CD4-positive, alpha-beta memory T cell (primary cell): ENCODE data around the gene JDP2. TPM values are rescaled to one million over a fixed set of nuclear protein-coding genes. Genes with fewer than 3 reads are reported as not detected.

ENCODE experiments used
- CTCF ChIA-PET: fragments of 350-600 bp; sonication (Branson Sonifier 250); formaldehyde crosslinking; loops from one replicate; lab custom pipeline; 2021; ENCODE audit warnings: inconsistent platforms; ENCODE audit not compliant: partially characterized antibody; lab: Charles Lee
- POLR2A ChIA-PET: fragments of 350-600 bp; sonication (Branson Sonifier 250); formaldehyde crosslinking; loops from one replicate; lab custom pipeline; 2021; ENCODE audit not compliant: partially characterized antibody; lab: Charles Lee
- DNase-seq, 5 donors: peaks; one replicate each; pipeline versions ENCODE4 v3.0.0 to v3.0.0-alpha.2; 2020 to 2022; ENCODE audit warnings: mixed read lengths in 1 of 5
- H3K27ac ChIP-seq: one replicate; pipeline ENCODE4 v1.7.0; 2013; ENCODE audit warnings: low read depth, low read length
- H3K27me3 ChIP-seq: 2 replicates; pipeline ENCODE4 v1.7.0; 2013; ENCODE audit warnings: mild to moderate bottlenecking, low read length, moderate library complexity; ENCODE audit not compliant: insufficient read depth
- H3K36me3 ChIP-seq: 2 replicates; pipeline ENCODE4 v1.7.0; 2013; ENCODE audit warnings: mild to moderate bottlenecking, low read length, moderate library complexity; ENCODE audit not compliant: insufficient read depth
- H3K4me1 ChIP-seq: 2 replicates; pipeline ENCODE4 v1.7.0; 2013; ENCODE audit warnings: mild to moderate bottlenecking, low read length, moderate library complexity; ENCODE audit not compliant: insufficient read depth
- H3K4me3 ChIP-seq, 2 donors: one replicate each; pipeline ENCODE4 v1.7.0; 2013; ENCODE audit warnings: low read length in 2 of 2, mild to moderate bottlenecking in 1 of 2
- H3K9me3 ChIP-seq, 2 donors: one replicate each; pipeline ENCODE4 v1.7.0; 2013; ENCODE audit warnings: low read length in 2 of 2, control low read depth in 1 of 2; ENCODE audit not compliant: control insufficient read depth in 1 of 2
- H3K27ac Mint-ChIP-seq, 7 donors: one replicate each; pipeline ENCODE4 v1.8.0; 2020 to 2021; ENCODE audit warnings: mixed read lengths in 7 of 7, mild to moderate bottlenecking in 6 of 7, inconsistent platforms in 3 of 7, moderate library complexity in 3 of 7
- H3K27me3 Mint-ChIP-seq, 2 donors: one replicate each; pipeline ENCODE4 v1.8.0; 2020 to 2021; ENCODE audit warnings: mixed read lengths in 2 of 2
- H3K36me3 Mint-ChIP-seq, 2 donors: one replicate each; pipeline ENCODE4 v1.8.0; 2020 to 2021; ENCODE audit warnings: mixed read lengths in 2 of 2, inconsistent platforms in 1 of 2, mild to moderate bottlenecking in 1 of 2
- H3K4me1 Mint-ChIP-seq, 4 donors: one replicate each; pipeline ENCODE4 v1.8.0; 2020 to 2021; ENCODE audit warnings: mixed read lengths in 4 of 4, mild to moderate bottlenecking in 1 of 4
- H3K4me3 Mint-ChIP-seq, 8 donors: one replicate each; pipeline ENCODE4 v1.8.0; 2020 to 2021; ENCODE audit warnings: mixed read lengths in 8 of 8, mild to moderate bottlenecking in 7 of 8, moderate library complexity in 6 of 8, inconsistent platforms in 3 of 8
- H3K9me3 Mint-ChIP-seq, 8 donors: one replicate each; pipeline ENCODE4 v1.8.0; 2020 to 2021; ENCODE audit warnings: mixed read lengths in 8 of 8, mild to moderate bottlenecking in 5 of 8, inconsistent platforms in 3 of 8, moderate library complexity in 1 of 8
- intact Hi-C: fragments of 100-400 bp; cut with micrococcal nuclease; formaldehyde crosslinking; loops from one replicate; pipeline ENCODE4 v1.15.1; 2023
- polyA plus RNA-seq, 2 donors: library from polyadenylated mRNA; unstranded; fragments of 300-500 nt; fragmentation: Illumina TruSeq; gene quantifications; one replicate each; pipeline ENCODE4 v1.2.3, GENCODE V29; 2021
- total RNA-seq, 2 experiments: library from RNA; stranded (reverse); gene quantifications; one replicate each; pipeline ENCODE4 v1.2.3, GENCODE V29; 2021

Gene JDP2
- total and polyA plus RNA-seq, 4 experiments from 2014 or later, result 0.20 to 0.79 (median 0.78) TPM; not detected in 1

DNA sequence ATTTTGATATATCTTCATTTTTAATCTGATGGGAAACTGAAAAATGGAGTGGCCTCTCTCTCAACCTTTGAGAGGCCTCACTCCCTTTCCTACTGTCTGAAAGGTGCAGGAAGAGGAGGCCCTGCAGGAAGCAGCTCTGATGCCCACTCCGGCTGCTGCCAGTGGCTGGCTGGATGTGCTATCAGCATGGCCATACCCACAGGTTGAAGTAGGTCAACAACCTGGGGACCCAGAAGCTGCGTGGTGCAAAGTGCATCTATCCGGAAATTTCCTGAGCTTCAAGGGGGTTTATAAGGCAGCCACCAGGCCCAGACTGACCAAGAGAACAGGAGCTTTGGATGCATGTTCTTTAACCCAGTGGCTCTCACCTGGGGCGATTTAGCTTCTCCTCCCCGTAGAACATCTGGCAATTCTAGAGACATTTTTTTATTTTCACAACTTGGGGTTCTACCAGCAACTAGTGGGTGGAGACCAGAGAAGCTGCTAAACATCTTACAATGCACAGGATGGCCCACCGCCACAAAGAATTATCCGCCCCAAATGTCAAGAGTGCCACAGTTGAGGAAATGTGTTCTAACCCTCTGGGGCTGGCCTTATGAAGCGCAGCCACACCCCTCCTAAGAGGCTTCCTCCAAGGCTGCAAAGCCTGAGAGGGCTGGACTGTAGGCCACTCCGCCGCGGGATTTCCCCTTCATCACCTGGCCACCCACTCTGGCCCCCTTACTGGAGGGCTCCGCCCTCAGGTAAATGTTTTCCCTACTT, 86.3 kb downstream of the JDP2 start:
- Mint-ChIP-seq H3K4me1 (peaks cover 21 to 47% (median 30%) of the 10 kb centered on the region in 4 donors), H3K27ac (peak overlapping the region; percentile 79 to 97 (median 87)), H3K27me3 (no peaks in the 10 kb centered on the region), H3K36me3 (peaks cover 2 to 9% of the 10 kb centered on the region in 2 donors), H3K4me3 (peak overlapping the region; percentile 64 to 97 (median 93)), H3K9me3 (peaks cover 0 to 28% (median 12%) of the 10 kb centered on the region in 8 donors)
- DNase-seq, result peak; percentile 21 to 64 (median 31)
- ChIA-PET CTCF (interaction anchor here (1.1 to 8.8 kb wide), 9 partner anchors 11 to 141 kb away, joined by 3 to 105 read pairs (median 5); partner anchors contain the start of gene FLVCR2), POLR2A (interaction anchor here (1.0 to 6.9 kb wide), 13 partner anchors 11 to 255 kb away, joined by 3 to 69 read pairs (median 7); partner anchors contain the start of genes BATF, ERG28, FLVCR2 and TTLL5)
- Histone ChIP-seq H3K27ac (peak overlapping the region; percentile 73), H3K36me3 (no peaks in the 10 kb centered on the region), H3K27me3 (no peaks in the 10 kb centered on the region), H3K4me3 (no peak overlapping the region), H3K4me1 (peaks cover 29% of the 10 kb centered on the region), H3K9me3 (peaks cover 0 to 16% of the 10 kb centered on the region in 2 donors)
- intact Hi-C loops, result loop anchor here (2.0 kb wide), 1 partner anchor 147 kb away; the partner anchor contains the start of genes ERG28 and TTLL5

DNA sequence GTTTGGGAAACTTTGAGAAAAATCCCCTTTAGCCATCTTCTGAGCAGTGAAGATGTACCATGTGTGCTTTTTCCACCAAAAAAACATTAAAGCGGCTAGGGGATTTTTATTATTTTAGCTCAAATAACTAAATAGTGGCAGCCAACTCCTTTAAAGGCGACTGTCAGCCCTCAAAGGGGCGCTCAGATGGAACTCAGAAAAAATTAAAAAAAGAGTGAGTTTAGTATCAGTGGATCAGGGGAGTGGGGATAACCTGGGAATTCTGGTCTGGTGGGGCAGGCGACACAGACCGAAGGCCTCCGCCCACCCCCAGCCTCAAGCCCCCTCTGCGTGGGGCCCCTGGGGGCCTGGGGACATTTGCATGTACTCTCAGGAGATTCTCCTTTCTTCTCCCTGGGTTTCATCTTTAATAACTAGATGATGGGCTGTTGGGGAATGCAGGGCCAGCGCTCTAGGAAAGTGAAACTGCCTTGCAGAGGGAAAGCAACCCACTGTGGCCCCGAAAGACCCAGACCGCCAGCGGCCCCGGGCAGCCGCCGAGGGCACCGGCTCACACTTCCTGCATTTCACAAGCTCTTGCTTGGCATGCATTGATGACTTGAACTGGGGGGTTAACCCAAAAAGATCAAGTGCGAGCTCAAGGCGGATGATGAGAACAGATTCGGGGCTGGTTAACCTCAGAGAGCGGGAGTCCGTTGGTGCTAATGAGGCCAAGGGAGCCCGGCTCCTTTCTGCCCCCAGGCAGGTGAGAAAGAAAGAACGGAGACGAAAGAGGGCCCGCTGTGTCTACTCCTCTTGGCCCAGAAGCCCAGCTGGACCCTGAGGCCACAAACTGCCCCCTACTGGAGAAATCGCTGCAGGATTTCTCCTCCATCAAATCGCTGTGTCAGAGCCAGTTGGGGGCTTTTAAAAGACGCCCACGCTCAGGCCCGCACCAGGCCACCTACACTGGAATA, 87.1 kb downstream of the JDP2 start:
- peak overlapping the region; percentile 87 to 99 (median 97) for H3K27ac Mint-ChIP-seq
- peak overlapping the region; percentile 88 to 97 (median 94) for H3K4me3 Mint-ChIP-seq
- Histone ChIP-seq H3K4me3 (peak overlapping the region; percentile 45 to 49), H3K27ac (peak overlapping the region; percentile 73), H3K9me3 (peaks cover 0 to 16% of the 10 kb centered on the region in 2 donors), H3K4me1 (peaks cover 33% of the 10 kb centered on the region), H3K36me3 (no peaks in the 10 kb centered on the region), H3K27me3 (no peaks in the 10 kb centered on the region)
- intact Hi-C loops, result loop anchor here (2.0 kb wide), 1 partner anchor 146 kb away; the partner anchor contains the start of genes ERG28 and TTLL5
- POLR2A ChIA-PET, result interaction anchor here (0.6 to 6.9 kb wide), 21 partner anchors 10 to 1783 kb away, joined by 3 to 69 read pairs (median 4); partner anchors contain the start of genes BATF, ERG28, FLVCR2 and TMED10
- DNase-seq, result peak; percentile 59 to 70 (median 63)
- CTCF ChIA-PET, result interaction anchor here (0.6 to 8.8 kb wide), 13 partner anchors 10 to 676 kb away, joined by 3 to 105 read pairs (median 4); partner anchors contain the start of gene FLVCR2
- H3K36me3 Mint-ChIP-seq, result peaks cover 2 to 9% of the 10 kb centered on the region in 2 donors
- H3K27me3 Mint-ChIP-seq, result no peaks in the 10 kb centered on the region
- peaks cover 22 to 51% (median 33%) of the 10 kb centered on the region in 4 donors for H3K4me1 Mint-ChIP-seq
- peaks cover 0 to 24% (median 11%) of the 10 kb centered on the region in 8 donors for H3K9me3 Mint-ChIP-seq

DNA sequence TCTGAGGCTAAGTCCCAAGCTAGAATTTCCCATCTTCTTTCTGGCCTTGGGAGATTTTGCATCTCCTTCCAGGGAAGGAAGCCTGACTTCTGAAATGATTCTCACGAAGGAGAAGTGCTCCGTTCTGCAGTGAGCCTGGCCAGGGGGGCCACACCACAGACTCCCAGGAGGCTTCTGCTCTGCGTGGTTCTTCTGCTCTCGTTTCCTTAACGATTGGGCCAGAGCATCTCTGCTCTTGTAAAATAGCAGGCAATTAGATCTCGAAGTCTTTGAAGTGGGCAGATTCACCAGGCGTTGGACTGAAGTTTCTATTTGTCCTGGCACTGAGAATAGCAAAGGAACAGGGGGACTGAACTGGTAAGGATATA, 87.8 kb downstream of the JDP2 start:
- Mint-ChIP-seq H3K4me3 (peak overlapping the region; percentile 88 to 97 (median 94)), H3K9me3 (peaks cover 0 to 18% (median 10%) of the 10 kb centered on the region in 8 donors), H3K27ac (peak overlapping the region; percentile 87 to 99 (median 97)), H3K36me3 (peaks cover 2 to 9% of the 10 kb centered on the region in 2 donors), H3K4me1 (peaks cover 24 to 56% (median 37%) of the 10 kb centered on the region in 4 donors), H3K27me3 (no peaks in the 10 kb centered on the region)
- ChIA-PET POLR2A (interaction anchor here (0.6 to 6.9 kb wide), 19 partner anchors 9 to 1784 kb away, joined by 3 to 69 read pairs (median 5); partner anchors contain the start of genes BATF, ERG28 and TMED10), CTCF (interaction anchor here (0.6 to 8.8 kb wide), 11 partner anchors 24 to 676 kb away, joined by 3 to 105 read pairs (median 5); partner anchors contain the start of gene FLVCR2)
- DNase-seq, result no peak
- peaks cover 0 to 14% of the 10 kb centered on the region in 2 donors for H3K9me3 ChIP-seq
- H3K27me3 ChIP-seq, result no peaks in the 10 kb centered on the region
- no peaks in the 10 kb centered on the region for H3K36me3 ChIP-seq
- H3K4me1 ChIP-seq, result peaks cover 40% of the 10 kb centered on the region
- intact Hi-C loops, result loop anchor here (2.0 kb wide), 1 partner anchor 145 kb away; the partner anchor contains the start of genes ERG28 and TTLL5
- H3K4me3 ChIP-seq, result peak overlapping the region; percentile 45 to 49
- peak overlapping the region; percentile 73 for H3K27ac ChIP-seq

DNA sequence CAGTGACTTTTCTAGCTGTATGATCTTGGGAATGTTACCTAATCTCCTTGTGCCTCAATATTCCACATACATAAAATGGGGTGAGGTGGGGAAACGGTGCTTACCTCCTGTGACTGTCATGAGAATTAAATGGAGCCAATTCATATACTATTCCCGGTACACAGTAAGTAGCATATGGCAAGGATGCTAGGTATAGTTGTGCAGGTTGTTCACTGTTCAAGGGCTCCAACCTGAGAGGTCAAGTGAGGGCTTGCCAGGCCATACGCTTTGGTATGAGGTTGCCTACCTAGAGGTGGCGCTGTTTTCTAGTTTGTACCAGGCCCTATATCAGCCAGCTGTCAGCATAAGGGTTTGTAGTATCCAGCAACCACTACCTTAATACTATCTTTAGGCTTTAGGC, 90.8 kb downstream of the JDP2 start:
- H3K36me3 Mint-ChIP-seq, result peaks cover 0 to 9% of the 10 kb centered on the region in 2 donors
- intact Hi-C loops, result loop anchor here (1.0 kb wide), 1 partner anchor 43 kb away; no protein-coding TSS in a partner anchor
- H3K27ac Mint-ChIP-seq, result peak overlapping the region in 2 of 7 donors; percentile 35 to 59

DNA sequence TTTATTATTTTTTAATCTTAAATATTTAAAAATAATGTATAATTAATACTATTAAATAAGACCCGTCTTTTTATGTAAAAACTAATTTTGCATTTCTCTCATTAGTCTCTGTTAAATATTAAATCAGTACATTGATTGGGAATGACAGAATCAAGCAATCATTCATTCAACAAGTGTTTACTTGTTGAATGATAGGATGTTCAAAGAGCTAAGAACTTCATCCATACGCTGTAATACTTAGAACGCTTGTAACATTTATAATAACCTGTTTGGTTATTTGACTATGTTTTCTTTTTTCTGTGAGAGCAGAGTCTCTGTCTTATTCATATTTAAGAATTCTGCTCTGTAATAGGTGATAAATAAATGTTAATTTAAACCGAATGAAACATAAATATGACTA, 91.6 kb downstream of the JDP2 start:
- Mint-ChIP-seq H3K27me3 (no peaks in the 10 kb centered on the region), H3K4me1 (peaks cover 40 to 83% (median 57%) of the 10 kb centered on the region in 4 donors), H3K4me3 (peak overlapping the region in 1 of 8 donors; percentile 1), H3K9me3 (no peaks in the 10 kb centered on the region), H3K36me3 (peaks cover 0 to 9% of the 10 kb centered on the region in 2 donors), H3K27ac (no peak overlapping the region)
- no peak for DNase-seq
- ChIA-PET CTCF (interaction anchor here (0.6 to 8.8 kb wide), 16 partner anchors 8 to 137 kb away, joined by 3 to 105 read pairs (median 6); partner anchors contain the start of gene FLVCR2), POLR2A (interaction anchor here (1.0 to 13.8 kb wide), 6 partner anchors 8 to 463 kb away, joined by 3 to 292 read pairs (median 5); partner anchors contain the start of genes ERG28 and TGFB3)
- H3K9me3 ChIP-seq, result no peaks in the 10 kb centered on the region
- no peak overlapping the region for H3K4me3 ChIP-seq
- no peak overlapping the region for H3K27ac ChIP-seq
- intact Hi-C loops, result no loop called here
- H3K27me3 ChIP-seq, result no peaks in the 10 kb centered on the region
- peaks cover 61% of the 10 kb centered on the region for H3K4me1 ChIP-seq
- H3K36me3 ChIP-seq, result no peaks in the 10 kb centered on the region

More for the DNA sequence above, 90.8 kb downstream of the JDP2 start:
- H3K36me3 ChIP-seq, result no peaks in the 10 kb centered on the region
- H3K4me3 ChIP-seq, result no peak overlapping the region
- H3K4me3 Mint-ChIP-seq, result peak overlapping the region in 1 of 8 donors; percentile 2
- H3K9me3 ChIP-seq, result no peaks in the 10 kb centered on the region
- peaks cover 61% of the 10 kb centered on the region for H3K4me1 ChIP-seq
- H3K27me3 Mint-ChIP-seq, result no peaks in the 10 kb centered on the region
- H3K27ac ChIP-seq, result no peak overlapping the region
- no peaks in the 10 kb centered on the region for H3K9me3 Mint-ChIP-seq
- CTCF ChIA-PET, result interaction anchor here (1.0 to 8.8 kb wide), 15 partner anchors 9 to 138 kb away, joined by 3 to 105 read pairs (median 6); partner anchors contain the start of gene FLVCR2
- peak in 4 of 5 donors; percentile 25 to 41 (median 35) for DNase-seq
- H3K27me3 ChIP-seq, result no peaks in the 10 kb centered on the region
- peaks cover 40 to 83% (median 57%) of the 10 kb centered on the region in 4 donors for H3K4me1 Mint-ChIP-seq
- POLR2A ChIA-PET, result interaction anchor here (1.0 to 13.8 kb wide), 6 partner anchors 9 to 463 kb away, joined by 3 to 292 read pairs (median 5); partner anchors contain the start of genes ERG28 and TGFB3
